Smooth muscle cell of the brain vasculature (primary cell): ENCODE measurements around the gene PROCR.
"Not testable (repeated sequence)": the region's sequence is repeated elsewhere in the genome, so short reads cannot be mapped to it uniquely, and the experiment has no call there.

Experiments used
- DNase-seq: peaks from one replicate; pipeline ENCODE4 v3.0.0-alpha.2; 2012; ENCODE audit warnings: low read depth, low spot score

PROCR gene

DNA sequence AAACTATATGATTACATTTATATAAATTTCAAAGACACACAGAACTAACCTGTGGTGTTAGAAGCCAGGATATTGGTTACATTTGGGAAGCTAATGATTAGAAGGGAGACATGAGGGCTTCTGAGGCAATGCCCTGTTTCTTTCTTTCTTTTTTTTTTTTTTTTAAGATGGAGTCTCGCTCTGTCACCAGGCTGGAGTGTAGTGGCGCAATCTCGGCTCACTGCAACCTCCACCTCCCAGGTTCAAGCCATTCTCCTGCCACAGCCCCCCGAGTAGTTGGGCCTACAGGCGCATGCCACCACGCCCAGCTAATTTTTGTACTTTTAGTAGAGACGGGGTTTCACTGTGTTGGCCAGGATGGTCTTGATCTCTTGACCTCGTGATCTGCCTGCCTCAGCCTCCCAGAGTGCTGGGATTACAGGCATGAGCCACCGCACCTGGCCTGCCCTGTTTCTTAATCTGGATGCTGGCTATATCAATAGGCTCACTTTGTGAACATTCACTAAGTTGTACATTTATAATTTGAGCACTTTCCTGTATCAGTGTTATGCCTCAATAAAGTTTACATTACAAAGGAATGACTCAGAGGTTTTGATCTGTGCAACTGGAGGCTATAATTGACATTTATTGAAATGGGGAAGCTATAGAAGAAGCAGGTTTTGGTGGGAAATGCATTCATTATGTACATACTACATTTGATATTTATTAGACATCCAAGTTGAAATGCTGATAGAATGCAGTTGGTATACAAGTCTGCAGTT is 21.3 kb downstream of the PROCR start:
- not testable (repeated sequence) for DNase-seq

DNA sequence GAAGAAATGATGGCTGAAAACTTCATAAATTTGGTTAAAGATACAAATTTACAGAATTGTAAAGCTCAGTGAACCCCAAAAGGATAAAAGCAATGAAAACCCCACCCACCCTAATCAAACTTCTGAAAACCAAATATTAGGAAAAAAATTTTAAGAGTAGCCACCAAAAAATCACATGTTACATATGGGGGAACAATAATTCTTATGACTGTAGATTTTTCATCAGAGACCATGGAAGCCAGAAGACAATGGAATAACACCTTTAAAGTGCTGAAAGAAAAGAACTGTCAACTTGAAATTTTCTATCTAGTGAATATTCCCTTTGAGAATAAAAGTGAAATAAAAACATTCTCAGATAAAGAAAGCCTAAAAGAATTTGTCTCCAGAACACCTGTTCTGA is 24.4 kb downstream of the PROCR start:
- no peak for DNase-seq

DNA sequence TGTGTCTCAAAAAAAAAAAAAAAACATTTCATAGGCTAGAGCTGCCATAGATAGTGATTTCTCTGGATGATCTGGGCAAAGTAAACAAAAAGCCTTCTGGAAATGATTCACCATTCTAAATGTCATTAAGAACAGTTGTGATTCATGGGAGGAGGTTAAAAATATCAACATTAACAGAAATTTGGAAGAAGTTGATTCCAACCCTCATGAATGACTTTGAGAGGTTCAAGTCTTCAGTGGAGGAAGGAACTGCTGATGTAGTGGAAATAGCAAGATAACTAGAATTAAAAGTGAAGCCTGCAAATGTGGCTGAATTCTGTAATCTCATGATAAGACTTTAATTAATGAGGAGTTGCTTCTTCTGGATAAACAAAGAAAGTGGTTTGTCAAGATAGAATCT is 27.9 kb downstream of the PROCR start:
- no peak for DNase-seq

DNA sequence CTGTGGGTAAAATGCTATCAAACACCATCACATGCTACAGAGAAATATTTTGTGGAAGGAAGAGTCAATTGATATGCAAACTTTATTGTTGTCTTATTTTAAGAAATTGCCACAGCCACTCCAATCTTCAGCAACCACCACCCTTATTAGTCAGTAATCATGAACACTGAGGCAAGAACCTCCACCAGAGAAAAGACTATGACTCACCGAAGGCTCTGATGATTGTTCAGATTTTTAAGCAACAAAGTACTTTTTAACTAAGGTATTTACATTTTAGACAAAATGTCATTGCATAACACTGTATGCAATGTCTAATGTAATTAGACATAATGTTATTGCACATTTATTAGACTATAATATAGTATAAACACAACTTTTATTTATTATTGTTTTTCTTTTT is 28.4 kb downstream of the PROCR start:
- no peak for DNase-seq

DNA sequence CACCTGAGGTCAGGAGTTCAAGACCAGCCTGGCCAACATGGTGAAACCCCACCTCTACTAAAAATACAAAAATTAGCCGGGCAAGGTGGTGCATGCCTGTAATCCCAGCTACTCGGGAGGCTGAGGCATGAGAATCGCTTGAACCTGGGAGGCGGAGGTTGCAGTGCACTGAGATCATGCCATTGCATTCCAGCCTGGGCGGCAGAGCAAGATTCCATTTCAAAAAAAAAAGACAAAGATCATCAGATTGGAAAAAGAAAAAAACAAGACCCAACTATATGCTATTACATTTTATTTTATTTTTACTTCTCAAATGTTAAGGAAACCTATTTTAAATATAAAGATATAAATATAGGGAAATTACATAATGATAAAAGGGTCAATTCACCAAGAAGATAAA is 29.6 kb downstream of the PROCR start:
- not testable (repeated sequence) for DNase-seq

DNA sequence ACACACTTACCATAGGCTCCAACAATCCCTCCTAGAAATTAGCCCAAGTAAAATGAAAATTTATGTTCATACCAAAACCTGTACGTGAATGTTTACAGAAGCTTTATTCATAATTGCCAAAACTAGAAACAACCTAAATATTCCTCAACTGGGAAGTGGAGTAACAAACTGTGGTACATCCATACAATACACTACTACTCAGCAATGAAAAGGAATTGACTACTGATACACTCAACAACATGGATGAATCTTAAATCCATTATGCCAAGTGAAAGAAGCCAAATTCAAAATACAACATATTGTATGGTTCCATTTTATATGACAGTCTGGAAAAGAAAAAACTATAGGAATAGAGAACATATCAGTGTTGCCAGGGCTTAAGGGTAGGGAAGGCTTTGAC is 34.9 kb downstream of the PROCR start:
- no peak for DNase-seq

DNA sequence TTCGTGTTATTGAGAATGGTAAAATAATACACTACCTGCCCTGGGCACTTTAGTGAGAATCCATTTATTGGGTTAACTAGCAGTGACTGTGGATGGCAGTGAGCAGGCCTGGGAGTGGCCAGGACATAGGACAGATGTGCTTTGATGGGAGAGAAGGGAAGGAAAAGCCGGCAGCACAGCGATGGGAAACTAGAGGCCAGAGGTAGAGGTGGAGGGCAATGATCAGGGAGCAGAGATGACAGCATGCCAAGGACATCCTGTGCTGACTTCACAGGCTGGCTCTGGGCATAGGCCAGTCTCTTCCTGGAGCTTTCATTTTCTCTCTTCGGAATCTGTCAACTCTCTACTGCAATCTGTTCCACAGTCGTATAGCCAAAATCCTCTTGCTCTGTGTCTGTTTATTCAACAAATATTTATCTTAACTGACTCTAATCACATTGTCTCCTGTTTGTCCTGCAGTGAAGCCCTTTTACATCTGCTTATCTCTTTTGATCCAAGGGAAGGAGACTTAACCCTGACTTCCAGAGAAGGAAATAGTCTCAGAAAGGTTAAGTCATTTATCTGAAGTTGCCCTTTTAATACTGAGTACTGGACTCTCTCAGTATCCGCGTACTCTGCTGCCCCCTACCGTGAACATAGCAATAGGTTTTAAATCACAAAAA is 36.2 kb downstream of the PROCR start:
- DNase-seq: peak; percentile 65

DNA sequence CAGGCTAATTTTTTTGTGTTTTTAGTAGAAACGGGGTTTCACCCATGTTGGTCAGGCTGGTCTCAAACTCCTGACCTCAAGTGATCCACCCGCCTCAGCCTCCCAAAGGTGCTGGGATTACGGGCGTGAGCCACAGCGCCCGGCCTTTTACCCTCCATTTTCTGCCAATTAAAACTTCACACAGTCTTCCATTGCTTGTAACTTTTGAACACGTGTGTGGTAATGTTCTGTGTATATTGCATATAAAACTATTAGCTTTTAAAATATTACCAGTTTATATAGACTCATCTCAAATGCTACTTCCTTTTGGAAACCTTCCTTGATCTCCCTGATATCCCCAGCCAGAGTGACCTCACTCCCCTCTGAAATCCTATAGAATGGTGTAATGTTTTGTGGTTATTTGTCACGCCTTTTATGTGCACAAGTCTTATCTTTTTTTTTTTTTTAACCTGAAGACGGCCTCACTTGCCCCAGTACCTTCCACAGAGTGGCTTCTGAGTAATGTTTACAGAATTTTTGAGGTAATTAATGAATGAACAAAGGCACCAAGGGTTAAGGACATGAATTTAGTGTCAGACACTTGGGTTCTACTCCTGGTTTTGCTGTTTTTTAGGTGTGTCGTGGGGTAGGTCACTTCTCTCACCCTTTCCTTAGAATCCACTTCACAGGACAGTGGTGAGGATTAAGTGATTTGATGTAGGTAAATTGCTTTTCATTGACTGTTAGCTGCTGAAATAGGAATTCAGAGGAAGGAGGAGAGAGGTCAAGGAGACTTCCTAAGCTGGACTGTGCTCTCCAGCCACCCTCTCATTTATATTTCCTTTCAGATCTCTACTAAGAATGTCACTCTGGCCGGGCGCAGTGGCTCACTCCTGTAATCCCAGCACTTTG is 43.4 kb downstream of the PROCR start:
- DNase-seq: no peak

DNA sequence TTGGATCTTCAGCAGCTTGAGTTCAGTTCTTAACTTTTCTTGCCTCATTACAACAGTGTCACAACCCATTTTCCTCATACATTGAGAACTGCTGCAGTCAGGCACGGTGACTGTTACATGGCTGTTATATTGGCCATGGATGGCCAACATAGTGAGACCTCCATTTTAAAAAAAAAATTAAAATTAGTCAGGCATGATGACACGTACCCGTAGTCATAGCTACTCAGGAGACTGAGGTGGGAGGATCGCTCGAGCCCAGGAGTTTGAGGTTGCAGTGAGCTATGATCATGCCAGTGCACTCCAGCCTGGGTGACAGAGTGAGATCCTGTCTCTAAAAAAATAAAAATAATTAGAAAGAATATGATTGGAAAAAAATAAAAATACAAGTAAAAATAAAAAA is 44.7 kb downstream of the PROCR start:
- DNase-seq: no peak

DNA sequence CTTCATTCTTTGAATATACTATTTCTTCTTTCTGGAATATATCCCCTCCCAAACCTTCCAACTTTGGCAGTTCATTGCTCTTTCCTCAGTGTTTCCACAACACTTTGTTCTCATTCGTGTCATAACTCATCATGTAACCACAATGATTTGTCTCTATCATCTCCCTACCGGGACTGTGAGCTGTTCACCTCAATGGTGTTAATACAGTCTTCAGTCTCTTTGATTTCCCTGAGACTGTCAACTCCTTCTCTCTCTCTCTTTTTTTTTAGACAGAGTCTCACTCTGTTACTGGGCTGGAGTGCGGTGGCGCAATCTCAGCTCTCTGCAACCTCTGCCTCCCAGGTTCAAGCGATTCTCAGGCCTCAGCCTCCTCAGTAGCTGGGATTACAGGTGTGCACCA is 52.1 kb downstream of the PROCR start:
- DNase-seq: no peak

DNA sequence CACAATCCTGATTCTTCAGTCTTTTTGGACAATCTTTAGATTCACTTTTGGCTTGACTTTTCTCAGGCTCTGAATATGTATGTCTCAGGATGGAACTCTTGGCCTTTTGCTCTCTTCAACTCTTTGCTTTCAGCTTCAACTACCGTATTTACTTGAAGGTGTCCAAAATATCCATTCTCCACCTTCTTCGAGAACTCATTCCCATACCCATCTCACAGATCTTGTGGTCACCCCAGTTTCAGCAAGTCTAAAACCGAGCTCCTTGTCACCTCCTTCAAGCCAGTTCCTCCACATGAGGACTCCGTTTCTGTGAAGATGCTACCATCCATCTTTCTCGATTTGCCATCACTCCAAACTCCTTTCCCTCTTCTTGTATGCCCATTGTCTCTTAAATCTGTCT is 52.7 kb downstream of the PROCR start:
- DNase-seq: no peak

DNA sequence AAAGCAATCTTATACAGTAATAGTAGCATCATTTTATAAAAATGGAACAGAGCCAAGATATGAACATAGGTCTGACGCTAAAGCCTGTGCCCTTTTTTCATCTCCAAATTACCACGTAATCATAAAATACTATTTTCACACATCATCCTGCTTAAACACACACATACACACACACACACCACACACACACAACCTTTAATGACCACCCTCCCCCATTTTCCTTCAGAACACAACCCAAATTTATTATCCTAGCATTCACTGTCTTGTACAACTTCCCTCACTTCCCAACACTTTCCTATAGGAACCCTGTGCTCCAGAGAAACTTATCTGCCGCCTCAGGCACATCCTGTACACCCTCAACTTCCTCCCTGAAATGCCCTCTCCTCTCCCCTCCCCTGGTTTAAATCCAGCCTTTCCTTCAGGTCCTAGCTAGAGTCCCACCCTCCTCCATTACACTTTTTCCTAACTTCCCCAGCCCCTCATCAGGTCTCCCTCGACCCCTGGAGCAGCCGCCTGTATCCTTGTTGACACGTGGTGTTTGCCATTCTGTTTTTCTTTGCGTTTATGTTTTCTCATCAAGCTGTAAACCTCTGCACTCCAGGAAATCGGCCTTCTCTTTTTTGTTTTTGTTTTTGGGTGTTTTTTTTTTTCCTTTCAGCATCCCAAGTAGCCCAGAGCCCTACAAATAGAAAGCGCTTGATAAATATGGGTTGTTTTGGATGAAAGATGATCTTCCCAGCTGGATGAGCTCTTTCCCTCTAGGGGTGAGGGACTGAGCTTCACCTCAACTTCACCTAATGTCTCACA is 53.6 kb downstream of the PROCR start:
- DNase-seq: no peak

DNA sequence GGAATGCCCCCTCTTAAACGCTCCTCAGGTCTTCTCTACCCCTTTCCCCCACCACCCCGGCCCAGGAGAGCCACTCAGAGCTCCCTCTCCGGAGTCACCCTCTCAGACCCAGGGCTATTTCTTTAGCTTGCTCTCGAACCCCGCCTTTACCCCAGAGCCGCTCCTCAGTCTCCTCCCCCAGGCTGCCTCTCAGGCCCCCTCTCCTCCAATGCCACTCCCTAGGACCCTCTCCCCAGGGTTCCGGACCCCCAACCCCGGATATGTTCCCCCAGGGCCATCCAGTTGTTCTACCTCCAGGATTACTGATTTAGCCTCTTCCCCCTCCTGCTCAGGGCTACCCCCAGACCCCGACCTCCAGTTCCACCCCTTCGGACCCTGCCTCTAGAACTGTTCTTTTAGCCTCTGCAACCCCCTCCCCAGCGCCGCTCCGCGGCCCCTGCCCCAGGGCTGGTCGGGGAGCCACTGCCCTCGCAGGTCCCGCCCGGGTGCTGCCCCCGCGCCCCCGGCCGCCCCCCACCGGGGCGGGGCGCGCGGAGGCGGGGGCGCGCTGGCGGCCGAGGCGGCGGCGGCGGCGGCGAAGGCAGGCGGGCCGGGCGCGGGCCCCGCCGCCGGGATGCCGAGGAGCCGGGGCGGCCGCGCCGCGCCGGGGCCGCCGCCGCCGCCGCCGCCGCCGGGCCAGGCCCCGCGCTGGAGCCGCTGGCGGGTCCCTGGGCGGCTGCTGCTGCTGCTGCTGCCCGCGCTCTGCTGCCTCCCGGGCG is 54.4 kb downstream of the PROCR start, which contains the start of gene MMP24:
Gene MMP24, plus strand, starts transcription at position 565 of the 758 bp plus-strand sequence. Its CDS starts 49 bp downstream, at position 614.
- no peak for DNase-seq
